Calu3 (cell line): ENCODE results near the gene MRFAP1L1. TPM values are rescaled to one million over a fixed set of nuclear protein-coding genes. Genes with fewer than 3 reads are reported as not detected.

ENCODE experiments used
- BruUV-seq: library from RNA; stranded (reverse); fragments of 400-500 nt; replicated peaks from 2 replicates; lab custom pipeline; 2021; lab: Mats Ljungman, UMichigan
- CTCF ChIA-PET: fragments of 300-600 bp; sonication (Branson Sonifier 250); formaldehyde crosslinking; loops from one replicate; lab custom pipeline; 2022; ENCODE audit warnings: antibody characterized with exemption; lab: Charles Lee
- DNase-seq: peaks from one replicate; pipeline ENCODE4 v3.0.0; 2022
- H3K27ac Mint-ChIP-seq: one replicate; pipeline ENCODE4 v1.8.0; 2022; ENCODE audit warnings: mixed read lengths; ENCODE audit not compliant: unreplicated experiment
- H3K27me3 Mint-ChIP-seq: one replicate; pipeline ENCODE4 v1.8.0; 2022; ENCODE audit warnings: mixed read lengths; ENCODE audit not compliant: unreplicated experiment
- H3K36me3 Mint-ChIP-seq: one replicate; pipeline ENCODE4 v1.8.0; 2022; ENCODE audit warnings: mild to moderate bottlenecking, moderate library complexity, mixed read lengths; ENCODE audit not compliant: insufficient read depth, unreplicated experiment
- H3K4me1 Mint-ChIP-seq: one replicate; pipeline ENCODE4 v1.8.0; 2022; ENCODE audit warnings: mild to moderate bottlenecking, low read depth, mixed read lengths; ENCODE audit not compliant: unreplicated experiment
- H3K4me3 Mint-ChIP-seq: one replicate; pipeline ENCODE4 v1.8.0; 2022; ENCODE audit warnings: mild to moderate bottlenecking, low read depth, moderate library complexity, mixed read lengths; ENCODE audit not compliant: unreplicated experiment
- H3K9me3 Mint-ChIP-seq: one replicate; pipeline ENCODE4 v1.8.0; 2022; ENCODE audit warnings: low read depth, mixed read lengths; ENCODE audit not compliant: unreplicated experiment
- CTCF ChIP-seq: fragments of 200-600 bp; IDR thresholded peaks from one replicate; pipeline ENCODE4 v1.8.0; 2022; ENCODE audit warnings: antibody characterized with exemption; ENCODE audit not compliant: unreplicated experiment
- intact Hi-C: fragments of 100-400 bp; cut with micrococcal nuclease; formaldehyde crosslinking; loops from one replicate; pipeline ENCODE4 v1.10.0; 2022; ENCODE audit not compliant: unreplicated experiment
- total RNA-seq: library from RNA; stranded (reverse); gene quantifications from 2 replicates; pipeline ENCODE4 v1.2.3, GENCODE V29; 2022

Gene MRFAP1L1
- total RNA-seq, 1 experiment from 2014 or later: 31.7 TPM

GRCh38 chr4:6740347-6740746 is 30.7 kb upstream of the MRFAP1L1 start:
- intact Hi-C loops: no loop called here
- TF ChIP-seq CTCF: no peak
- no peaks in the 10 kb centered on the region for H3K9me3 Mint-ChIP-seq
- CTCF ChIA-PET: interaction anchor here (0.6 kb wide), 1 partner anchor 8 kb away, joined by 3 read pairs; no protein-coding TSS in a partner anchor
- H3K36me3 Mint-ChIP-seq: no peaks in the 10 kb centered on the region
- BruUV-seq: no TSS peak
- H3K4me1 Mint-ChIP-seq: no peaks in the 10 kb centered on the region
- H3K4me3 Mint-ChIP-seq: no peak overlapping the region
- DNase-seq: no peak
- H3K27me3 Mint-ChIP-seq: no peaks in the 10 kb centered on the region
- H3K27ac Mint-ChIP-seq: no peak overlapping the region

GRCh38 chr4:6739920-6740319 is 30.3 kb upstream of the MRFAP1L1 start:
- no peaks in the 10 kb centered on the region for H3K4me1 Mint-ChIP-seq
- BruUV-seq: no TSS peak
- no peak for DNase-seq
- H3K36me3 Mint-ChIP-seq: no peaks in the 10 kb centered on the region
- no peaks in the 10 kb centered on the region for H3K27me3 Mint-ChIP-seq
- H3K9me3 Mint-ChIP-seq: no peaks in the 10 kb centered on the region
- H3K27ac Mint-ChIP-seq: no peak overlapping the region
- H3K4me3 Mint-ChIP-seq: no peak overlapping the region
- no peak for TF ChIP-seq CTCF
- CTCF ChIA-PET: interaction anchor here (0.6 kb wide), 1 partner anchor 9 kb away, joined by 3 read pairs; no protein-coding TSS in a partner anchor
- intact Hi-C loops: no loop called here

DNA sequence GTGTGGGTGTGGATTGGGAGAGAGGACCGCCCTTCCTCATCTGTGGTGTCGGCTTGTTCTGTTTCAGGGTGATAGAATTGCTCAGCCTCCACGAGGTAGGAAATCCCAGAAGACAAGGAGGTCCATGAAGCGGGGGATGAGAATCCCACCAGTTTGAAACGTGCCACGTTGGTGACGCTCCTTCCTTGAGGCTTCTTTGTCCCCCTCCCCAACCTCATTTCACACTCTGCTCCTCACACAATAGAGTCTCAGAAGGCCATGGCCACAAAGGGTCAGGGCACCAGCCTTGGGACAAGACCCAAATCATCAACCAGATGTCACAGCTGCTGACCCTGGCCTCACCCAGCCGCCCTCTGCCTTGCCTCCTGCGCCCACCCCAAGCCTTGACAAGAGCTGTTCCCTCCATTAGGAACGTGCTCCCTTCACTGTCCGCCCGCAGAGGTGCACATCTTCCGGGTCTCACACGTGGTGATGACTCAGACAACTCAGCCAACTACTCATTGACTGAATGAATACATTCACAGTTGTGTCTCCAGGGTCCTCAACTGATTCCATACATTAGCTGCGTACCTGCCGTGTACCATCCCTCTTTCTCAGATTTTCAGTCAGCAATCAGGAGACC is 24.6 kb upstream of the MRFAP1L1 start:
- H3K27ac Mint-ChIP-seq: peak overlapping the region; percentile 21
- no peaks in the 10 kb centered on the region for H3K4me1 Mint-ChIP-seq
- TF ChIP-seq CTCF: no peak
- no peak overlapping the region for H3K4me3 Mint-ChIP-seq
- no peaks in the 10 kb centered on the region for H3K27me3 Mint-ChIP-seq
- peaks cover 5% of the 10 kb centered on the region for H3K36me3 Mint-ChIP-seq
- CTCF ChIA-PET: no interaction called here
- BruUV-seq: no TSS peak
- no peaks in the 10 kb centered on the region for H3K9me3 Mint-ChIP-seq
- no peak for DNase-seq
- intact Hi-C loops: no loop called here

DNA sequence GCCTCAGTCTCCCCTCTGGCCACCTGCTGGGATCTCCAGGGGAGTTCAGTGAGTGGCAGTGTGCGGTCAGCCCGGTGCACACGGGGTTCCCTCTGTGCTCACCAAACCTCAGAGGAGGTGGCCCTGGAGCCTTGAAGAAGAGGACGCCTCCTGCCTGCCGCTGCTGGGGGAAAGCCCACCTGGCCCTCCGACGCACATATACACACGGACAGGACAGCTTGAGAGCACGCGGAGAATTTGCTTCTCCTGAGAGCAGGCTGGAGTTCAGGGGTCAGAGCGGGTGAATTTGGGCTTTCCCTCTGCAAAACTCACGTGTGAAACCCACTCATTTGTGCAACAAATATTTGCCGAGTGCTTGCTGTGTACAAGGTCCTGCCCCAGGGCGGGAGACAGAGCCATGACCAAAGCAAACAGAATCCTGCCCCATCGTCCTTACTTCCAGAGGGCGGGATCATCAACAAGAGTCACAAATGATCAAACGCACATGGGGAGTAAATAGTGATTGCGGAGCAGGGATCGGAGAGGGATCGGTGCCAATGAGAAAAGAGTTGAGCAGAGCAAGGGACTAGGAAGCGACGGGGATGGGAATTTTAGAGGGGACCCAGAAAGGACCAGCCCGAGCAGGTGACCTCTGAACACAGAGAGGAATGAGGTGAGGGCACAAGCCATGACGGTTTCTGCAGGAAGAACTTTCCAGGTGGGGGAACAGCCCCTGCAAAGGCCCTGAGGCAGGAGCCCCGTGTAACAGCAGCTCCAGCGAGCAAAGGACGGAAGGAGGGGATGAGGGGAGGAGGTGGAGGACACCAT is 23.9 kb upstream of the MRFAP1L1 start:
- CTCF ChIA-PET: interaction anchor here (0.6 kb wide), 1 partner anchor 10 kb away, joined by 4 read pairs; no protein-coding TSS in a partner anchor
- TF ChIP-seq CTCF: no peak
- no peaks in the 10 kb centered on the region for H3K4me1 Mint-ChIP-seq
- no peak overlapping the region for H3K27ac Mint-ChIP-seq
- no peaks in the 10 kb centered on the region for H3K9me3 Mint-ChIP-seq
- no peak for DNase-seq
- no peak overlapping the region for H3K4me3 Mint-ChIP-seq
- no peaks in the 10 kb centered on the region for H3K27me3 Mint-ChIP-seq
- no TSS peak for BruUV-seq
- intact Hi-C loops: no loop called here
- H3K36me3 Mint-ChIP-seq: peaks cover 5% of the 10 kb centered on the region
